Mesenchymal stem cell (in vitro differentiated cells and primary cell): ENCODE results near the gene CELSR2.

Experiments
- DNase-seq: peaks from one replicate; pipeline ENCODE4 v3.0.0-alpha.2; 2013
- H2AFZ ChIP-seq: one replicate; pipeline ENCODE4 v1.6.1; 2013; ENCODE audit warnings: low read depth, mild to moderate bottlenecking, control low read depth, inconsistent platforms, low read length, moderate library complexity
- H2AK5ac ChIP-seq: 2 replicates; pipeline ENCODE4 v1.6.1; 2013; ENCODE audit warnings: low read length, moderate library complexity, mild to moderate bottlenecking, inconsistent platforms; ENCODE audit not compliant: severe bottlenecking
- H2BK120ac ChIP-seq: one replicate; pipeline ENCODE4 v1.6.1; 2013; ENCODE audit warnings: low read depth, mild to moderate bottlenecking, inconsistent platforms, low read length, moderate library complexity
- H2BK12ac ChIP-seq, 2 experiments: one replicate each; pipeline ENCODE4 v1.6.1; 2013; ENCODE audit warnings: inconsistent platforms in 2 of 2, low read length in 2 of 2, mild to moderate bottlenecking in 2 of 2, moderate library complexity in 2 of 2, control low read depth in 1 of 2
- H2BK15ac ChIP-seq: one replicate; pipeline ENCODE4 v1.6.1; 2013; ENCODE audit warnings: mild to moderate bottlenecking, low read depth, inconsistent platforms; ENCODE audit not compliant: poor library complexity, severe bottlenecking
- H2BK5ac ChIP-seq: 2 replicates; pipeline ENCODE4 v1.6.1; 2013; ENCODE audit warnings: low read depth, mild to moderate bottlenecking, low read length, control low read depth, inconsistent platforms; ENCODE audit not compliant: poor library complexity, severe bottlenecking
- H3K14ac ChIP-seq, 2 experiments: one replicate each; pipeline ENCODE4 v1.6.1; 2013; ENCODE audit warnings: inconsistent platforms in 2 of 2, low read length in 2 of 2, control low read depth in 1 of 2, mild to moderate bottlenecking in 1 of 2, moderate library complexity in 1 of 2
- H3K18ac ChIP-seq, 2 experiments: one replicate each; pipeline ENCODE4 v1.6.1; 2013; ENCODE audit warnings: inconsistent platforms in 2 of 2, low read length in 2 of 2, control low read depth in 1 of 2, low read depth in 1 of 2, mild to moderate bottlenecking in 1 of 2
- H3K23ac ChIP-seq, 2 experiments: one replicate each; pipeline ENCODE4 v1.6.1; 2013; ENCODE audit warnings: inconsistent platforms in 2 of 2, low read length in 2 of 2, mild to moderate bottlenecking in 2 of 2, moderate library complexity in 2 of 2, control low read depth in 1 of 2
- H3K27ac ChIP-seq: 2 replicates; pipeline ENCODE4 v1.5.1; 2013; ENCODE audit warnings: mild to moderate bottlenecking, moderate library complexity, low read length, control low read depth, inconsistent platforms; ENCODE audit not compliant: poor library complexity, severe bottlenecking
- H3K27me3 ChIP-seq, 2 experiments: 2 replicates each; pipeline versions ENCODE4 v1.6.1 to v1.7.0; 2013; ENCODE audit warnings: low read length in 2 of 2, mild to moderate bottlenecking in 2 of 2, moderate library complexity in 2 of 2, control low read depth in 1 of 2, inconsistent platforms in 1 of 2; ENCODE audit not compliant: control insufficient read depth in 1 of 2, insufficient read depth in 1 of 2
- H3K36me3 ChIP-seq, 2 experiments: 2 replicates each; pipeline versions ENCODE4 v1.6.1 to v1.7.0; 2013; ENCODE audit warnings: low read length in 2 of 2, control low read depth in 1 of 2, inconsistent platforms in 1 of 2, low read depth in 1 of 2, mild to moderate bottlenecking in 1 of 2; ENCODE audit not compliant: insufficient read depth in 2 of 2, control insufficient read depth in 1 of 2
- H3K4ac ChIP-seq, 2 experiments: one replicate each; pipeline ENCODE4 v1.6.1; 2013; ENCODE audit warnings: inconsistent platforms in 2 of 2, low read length in 2 of 2, mild to moderate bottlenecking in 2 of 2, moderate library complexity in 2 of 2, control low read depth in 1 of 2, low read depth in 1 of 2
- H3K4me1 ChIP-seq: 2 replicates; pipeline ENCODE4 v1.6.1; 2013; ENCODE audit warnings: low read depth, low read length, control low read depth; ENCODE audit not compliant: control insufficient read depth, insufficient read depth
- H3K4me2 ChIP-seq: 2 replicates; pipeline ENCODE4 v1.6.1; 2013; ENCODE audit warnings: low read length, mild to moderate bottlenecking, inconsistent platforms; ENCODE audit not compliant: poor library complexity, severe bottlenecking
- H3K4me3 ChIP-seq, 2 experiments: 2 replicates each; pipeline versions ENCODE4 v1.5.1 to v1.7.0; 2013; ENCODE audit warnings: low read length in 2 of 2, mild to moderate bottlenecking in 2 of 2, control low read depth in 1 of 2, low read depth in 1 of 2; ENCODE audit not compliant: insufficient read depth in 1 of 2
- H3K79me1 ChIP-seq: replicated peaks from 2 replicates; pipeline ENCODE4 v1.6.1; 2013; ENCODE audit warnings: mild to moderate bottlenecking, control low read depth, low read length, inconsistent platforms; ENCODE audit not compliant: poor library complexity, severe bottlenecking
- H3K9ac ChIP-seq: 2 replicates; pipeline ENCODE4 v1.7.0; 2013; ENCODE audit warnings: mild to moderate bottlenecking, low read length, moderate library complexity
- H3K9me3 ChIP-seq: 2 replicates; pipeline ENCODE4 v1.7.0; 2013; ENCODE audit warnings: mild to moderate bottlenecking, low read length; ENCODE audit not compliant: control insufficient read depth
- H4K8ac ChIP-seq: one replicate; pipeline ENCODE4 v1.6.1; 2013; ENCODE audit warnings: inconsistent platforms, mild to moderate bottlenecking, low read length, moderate library complexity
- H4K91ac ChIP-seq: one replicate; pipeline ENCODE4 v1.6.1; 2013; ENCODE audit warnings: mild to moderate bottlenecking, low read length, inconsistent platforms
- WGBS: methylation state at CpG from one replicate; pipeline ENCODE4 v1.1.7; 2013; ENCODE audit warnings: mixed read lengths; 5-methylcytosine and 5-hydroxymethylcytosine counted together

Gene CELSR2

DNA sequence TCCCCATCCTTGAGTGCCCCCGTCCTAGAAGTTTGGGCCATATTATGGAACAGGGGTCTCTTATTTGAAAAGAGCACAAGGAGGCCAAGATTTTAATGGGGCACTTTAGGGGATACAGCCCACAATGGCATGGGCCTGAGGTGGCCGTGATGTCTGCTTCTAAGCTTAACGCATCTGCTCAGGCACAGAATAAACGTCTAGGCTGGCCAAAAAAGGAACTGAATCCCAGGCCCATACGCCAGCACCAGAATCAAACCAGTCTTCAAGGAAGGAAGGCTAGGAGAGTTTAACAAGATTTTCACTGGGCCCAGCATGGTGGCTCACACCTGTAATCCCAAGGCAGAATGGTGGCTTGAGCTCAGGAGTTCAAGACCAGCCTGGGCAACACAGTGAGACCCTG lies 44.9 kb upstream of the CELSR2 start:
- DNase-seq, result no peak
- Histone ChIP-seq H3K9ac (no peak overlapping the region), H2AFZ (no peak overlapping the region)

DNA sequence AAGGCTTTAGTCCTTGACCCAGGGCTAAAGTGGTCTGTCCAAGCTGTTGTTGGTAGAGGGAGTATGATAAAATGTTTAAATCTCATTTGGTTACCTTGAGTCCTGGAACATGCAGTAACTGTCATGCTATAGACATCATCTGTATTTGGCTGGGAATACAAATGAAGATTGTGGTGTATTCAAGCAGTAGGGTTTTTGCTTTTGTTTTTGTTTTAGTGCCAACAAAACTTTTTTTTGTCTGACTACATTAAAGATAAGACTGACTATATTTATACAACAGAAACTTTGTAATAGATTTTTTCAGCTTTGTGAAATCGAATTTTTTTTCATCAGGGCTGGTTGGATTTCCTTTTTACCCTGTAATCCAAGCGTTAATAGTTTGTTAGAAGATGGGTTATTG lies 43.0 kb upstream of the CELSR2 start:
- no CpG with 5 or more reads among the region's 2 CpGs for WGBS

More for the DNA sequence above, 44.9 kb upstream of the CELSR2 start:
- Histone ChIP-seq H3K4me1 (peaks cover 2% of the 10 kb centered on the region), H2AK5ac (no peak overlapping the region), H3K14ac (no peak overlapping the region), H3K18ac (no peak overlapping the region), H3K9me3 (no peaks in the 10 kb centered on the region), H2BK12ac (no peak overlapping the region), H3K4me2 (no peak overlapping the region), H2BK15ac (no peak overlapping the region), H3K27me3 (no peaks in the 10 kb centered on the region), H3K23ac (no peak overlapping the region), H4K91ac (no peak overlapping the region), H2BK120ac (no peak overlapping the region), H3K36me3 (no peaks in the 10 kb centered on the region), H3K79me1 (no peaks in the 10 kb centered on the region), H4K8ac (no peak overlapping the region), H3K4me3 (no peak overlapping the region), H2BK5ac (no peak overlapping the region), H3K4ac (no peak overlapping the region), H3K27ac (no peak overlapping the region)
- 88% methylated on average over 5 of the region's 5 CpGs for WGBS

DNA sequence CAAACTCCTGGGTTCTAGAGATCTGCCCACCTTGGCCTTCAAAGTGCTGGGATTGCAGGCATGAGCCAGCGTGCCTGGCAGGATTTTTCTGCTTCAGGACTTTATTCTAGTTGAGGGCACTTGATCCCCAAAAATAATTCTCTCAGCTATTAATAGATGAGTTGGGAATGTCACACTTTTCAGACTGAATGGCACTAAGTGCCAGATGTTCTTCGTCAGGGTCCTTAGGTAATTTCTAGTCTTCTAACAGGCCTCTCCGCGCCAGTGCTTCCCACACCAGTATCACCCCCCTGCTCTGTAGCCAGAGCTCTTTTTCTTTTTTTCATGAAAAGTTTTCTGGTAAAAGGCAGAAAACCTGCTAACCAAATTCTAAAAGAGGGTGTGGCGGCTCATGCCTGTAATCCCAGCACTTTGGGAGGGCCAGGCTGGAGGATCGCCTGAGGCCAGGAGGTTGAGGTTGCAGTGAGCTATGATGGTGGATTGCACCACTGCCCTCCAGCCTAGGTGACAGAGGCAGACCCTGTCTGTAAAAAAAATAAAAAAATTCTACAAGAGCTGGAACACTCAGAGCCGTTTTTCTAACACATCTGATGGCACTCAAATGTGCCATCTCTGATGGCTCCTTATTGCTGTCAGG lies 41.8 kb upstream of the CELSR2 start:
- H3K4me2 ChIP-seq, result no peak overlapping the region
- no peak overlapping the region for H4K91ac ChIP-seq
- H2BK12ac ChIP-seq, result no peak overlapping the region
- H3K4me1 ChIP-seq, result no peaks in the 10 kb centered on the region
- H2BK15ac ChIP-seq, result no peak overlapping the region
- no peak overlapping the region for H3K9ac ChIP-seq
- H3K9me3 ChIP-seq, result no peaks in the 10 kb centered on the region
- no peaks in the 10 kb centered on the region for H3K36me3 ChIP-seq
- no peaks in the 10 kb centered on the region for H3K27me3 ChIP-seq
- no peak overlapping the region for H3K23ac ChIP-seq
- WGBS, result 90% methylated on average over 7 of the region's 7 CpGs
- no peak overlapping the region for H3K18ac ChIP-seq
- H3K27ac ChIP-seq, result no peak overlapping the region
- H2BK5ac ChIP-seq, result no peak overlapping the region
- H3K4me3 ChIP-seq, result no peak overlapping the region
- H3K4ac ChIP-seq, result no peak overlapping the region
- DNase-seq, result no peak
- no peaks in the 10 kb centered on the region for H3K79me1 ChIP-seq
- no peak overlapping the region for H2AFZ ChIP-seq
- no peak overlapping the region for H4K8ac ChIP-seq
- H2BK120ac ChIP-seq, result no peak overlapping the region
- no peak overlapping the region for H2AK5ac ChIP-seq
- H3K14ac ChIP-seq, result no peak overlapping the region

More for the DNA sequence above, 43.0 kb upstream of the CELSR2 start:
- H3K27me3 ChIP-seq, result no peaks in the 10 kb centered on the region
- H3K27ac ChIP-seq, result no peak overlapping the region
- no peak overlapping the region for H3K23ac ChIP-seq
- H3K9ac ChIP-seq, result no peak overlapping the region
- peaks cover under 1% of the 10 kb centered on the region for H3K4me1 ChIP-seq
- H2BK120ac ChIP-seq, result no peak overlapping the region
- no peaks in the 10 kb centered on the region for H3K79me1 ChIP-seq
- DNase-seq, result no peak
- H3K9me3 ChIP-seq, result no peaks in the 10 kb centered on the region
- no peak overlapping the region for H2AK5ac ChIP-seq
- no peak overlapping the region for H2BK15ac ChIP-seq
- H3K14ac ChIP-seq, result no peak overlapping the region
- no peak overlapping the region for H2BK12ac ChIP-seq
- no peak overlapping the region for H4K8ac ChIP-seq
- no peak overlapping the region for H3K4me2 ChIP-seq
- no peak overlapping the region for H3K18ac ChIP-seq
- H3K4ac ChIP-seq, result no peak overlapping the region
- H4K91ac ChIP-seq, result no peak overlapping the region
- no peak overlapping the region for H2BK5ac ChIP-seq
- no peak overlapping the region for H3K4me3 ChIP-seq
- H2AFZ ChIP-seq, result no peak overlapping the region
- no peaks in the 10 kb centered on the region for H3K36me3 ChIP-seq

DNA sequence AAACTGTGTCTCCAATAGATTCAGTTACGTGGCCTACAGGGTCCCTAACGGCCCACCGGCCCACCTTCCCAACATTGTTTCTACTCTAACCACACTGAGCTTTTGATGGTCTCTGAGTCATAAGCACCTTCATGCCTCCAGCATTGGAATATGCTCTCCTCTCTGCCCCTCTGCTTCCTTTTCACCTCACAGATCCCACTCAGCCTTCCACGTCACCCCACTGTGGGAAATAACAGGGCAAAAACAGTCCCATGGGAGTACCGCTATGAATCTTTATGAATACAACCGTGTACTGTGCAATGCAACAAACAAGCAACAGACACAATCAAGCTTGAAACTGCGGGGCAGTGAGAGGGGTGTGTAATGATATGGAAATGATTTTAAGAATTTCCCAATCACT lies 40.9 kb upstream of the CELSR2 start:
- Histone ChIP-seq H3K18ac (no peak overlapping the region), H3K27ac (no peak overlapping the region), H3K79me1 (no peaks in the 10 kb centered on the region), H3K36me3 (no peaks in the 10 kb centered on the region), H2BK5ac (no peak overlapping the region), H3K4me2 (no peak overlapping the region), H3K9ac (peak overlapping the region; percentile 74), H2AFZ (no peak overlapping the region), H2BK15ac (no peak overlapping the region), H3K23ac (no peak overlapping the region), H2BK12ac (no peak overlapping the region), H3K4me3 (peak overlapping the region in 1 of 2 experiments; percentile 73), H2AK5ac (no peak overlapping the region), H3K14ac (no peak overlapping the region), H2BK120ac (no peak overlapping the region), H4K91ac (no peak overlapping the region), H3K27me3 (no peaks in the 10 kb centered on the region), H3K4me1 (no peaks in the 10 kb centered on the region), H3K4ac (no peak overlapping the region), H4K8ac (no peak overlapping the region), H3K9me3 (no peaks in the 10 kb centered on the region)
- 94% methylated on average over 6 of the region's 7 CpGs for WGBS
- no peak for DNase-seq
